Measurements from ENCODE around the gene NDUFA7.

GRCh38 chr19:8366121-8366581 is 45.0 kb upstream of the NDUFA7 start:
- TF ChIP-seq CTCF (conservative IDR thresholded peaks at IDR 0.05) (no peak), ZFX (IDR thresholded peaks at IDR 0.05) (no peak)

Measured in C4-2B (cell line).